Measurements from ENCODE around the gene IRF5.
"Not testable (repeated sequence)": the region's sequence is repeated elsewhere in the genome, so short reads cannot be mapped to it uniquely, and the experiment has no call there.

Gene IRF5

GRCh38 chr7:128968624-128969023 lies 30.9 kb downstream of the IRF5 start:
- DNase-seq (ENCODE audit: low spot score) = no peak

DNA sequence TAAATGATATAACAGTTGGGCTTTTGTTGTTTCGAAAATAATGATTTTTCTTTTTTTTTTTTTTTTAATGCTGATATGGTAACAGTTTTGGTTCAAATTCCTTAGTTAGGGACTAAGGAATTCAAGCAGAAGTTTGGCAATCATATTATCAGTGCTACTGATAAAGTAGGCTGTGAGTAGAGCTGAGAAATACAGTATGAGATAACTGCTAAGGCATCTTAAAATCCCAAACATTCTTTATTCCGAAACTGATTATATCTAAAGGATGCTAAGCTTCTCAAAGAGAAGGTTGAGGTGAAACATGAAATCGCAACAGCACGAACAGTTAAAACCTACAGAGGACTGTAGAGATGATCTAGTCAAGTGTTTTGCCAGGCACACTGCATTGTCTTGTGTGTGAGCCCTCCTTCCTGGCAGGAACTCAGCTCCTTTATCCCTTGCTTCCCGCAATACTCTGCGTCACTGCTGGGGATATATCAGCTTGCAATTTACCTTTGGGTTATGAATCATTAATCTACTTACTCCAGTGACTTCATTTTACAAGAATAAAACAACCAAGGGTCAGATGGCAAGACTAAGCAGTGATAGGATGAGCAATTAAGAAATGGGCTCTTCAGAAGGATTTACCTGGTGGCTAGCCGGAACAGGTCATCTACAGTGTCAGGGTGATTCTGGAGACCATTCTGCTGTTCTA lies 36.7 kb downstream of the IRF5 start:
- DNase-seq (ENCODE audit: low spot score) = no peak

DNA sequence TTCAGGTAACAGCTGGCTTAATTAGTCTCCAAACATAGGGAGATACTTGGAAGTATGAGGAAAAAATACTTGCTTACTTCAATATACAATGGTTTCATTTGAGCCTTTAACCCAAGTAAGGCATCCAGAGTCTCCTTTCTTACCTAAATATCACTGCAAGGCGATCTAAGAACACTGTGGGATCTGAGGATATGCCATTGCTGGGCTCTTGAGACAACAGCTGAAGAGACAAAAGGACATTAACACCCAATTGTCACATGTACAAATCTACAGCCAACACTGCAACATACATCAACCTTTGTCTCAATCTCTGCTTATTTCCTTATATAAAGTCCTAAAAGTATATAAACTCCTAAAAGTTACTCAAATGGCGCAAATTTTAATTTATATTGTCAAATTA lies 44.4 kb downstream of the IRF5 start:
- no peak for DNase-seq (ENCODE audit: low spot score)

DNA sequence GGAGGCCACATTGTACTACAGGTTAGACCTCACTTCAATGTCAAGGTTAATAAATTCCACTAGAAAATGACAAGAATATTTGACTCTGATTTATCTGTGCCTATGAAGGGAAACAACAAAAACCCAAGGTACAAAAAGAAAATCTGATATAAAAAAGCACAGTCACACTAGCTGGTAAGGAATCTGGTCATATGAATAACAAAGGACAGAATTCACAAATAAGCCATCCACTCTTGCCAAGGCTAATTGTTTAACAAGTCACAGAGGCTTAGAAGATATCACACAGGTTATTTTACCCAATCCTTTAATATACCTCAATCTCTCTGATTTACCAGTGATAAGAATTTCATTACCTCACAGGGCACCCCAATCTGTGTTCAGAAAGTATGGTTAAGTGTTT lies 47.9 kb downstream of the IRF5 start:
- DNase-seq (ENCODE audit: low spot score) = no peak

- no peak for DNase-seq (ENCODE audit: low spot score)
Measured at GRCh38 chr7:128986609-128987008, 48.9 kb downstream of the IRF5 start.

- no peak for DNase-seq (ENCODE audit: low spot score)
Measured at GRCh38 chr7:128988372-128988771, 50.6 kb downstream of the IRF5 start.

DNA sequence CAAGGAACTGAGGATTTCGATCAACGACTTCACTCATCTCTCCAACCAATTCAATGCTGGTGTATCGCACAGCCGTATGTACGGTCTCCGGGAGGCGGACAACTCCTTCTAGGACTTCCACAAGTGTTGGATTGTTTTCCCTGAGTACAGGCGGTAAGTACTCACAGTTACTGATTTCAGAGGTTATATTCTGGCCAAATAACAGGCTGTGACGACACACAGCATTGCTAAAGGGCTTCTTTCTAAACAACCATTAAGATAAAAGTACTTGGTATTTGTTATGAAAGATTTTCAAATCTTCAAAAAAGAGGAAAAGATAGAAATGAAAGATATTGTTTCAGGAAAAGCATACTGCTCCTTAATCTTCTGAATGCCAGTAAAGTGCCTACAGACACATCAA lies 52.2 kb downstream of the IRF5 start:
- no peak for DNase-seq (ENCODE audit: low spot score)

- no peak for DNase-seq (ENCODE audit: low spot score)
Measured at GRCh38 chr7:128993419-128993818, 55.7 kb downstream of the IRF5 start.

GRCh38 chr7:128994560-128994959 lies 56.8 kb downstream of the IRF5 start:
- DNase-seq (ENCODE audit: low spot score) = not testable (repeated sequence)

DNA sequence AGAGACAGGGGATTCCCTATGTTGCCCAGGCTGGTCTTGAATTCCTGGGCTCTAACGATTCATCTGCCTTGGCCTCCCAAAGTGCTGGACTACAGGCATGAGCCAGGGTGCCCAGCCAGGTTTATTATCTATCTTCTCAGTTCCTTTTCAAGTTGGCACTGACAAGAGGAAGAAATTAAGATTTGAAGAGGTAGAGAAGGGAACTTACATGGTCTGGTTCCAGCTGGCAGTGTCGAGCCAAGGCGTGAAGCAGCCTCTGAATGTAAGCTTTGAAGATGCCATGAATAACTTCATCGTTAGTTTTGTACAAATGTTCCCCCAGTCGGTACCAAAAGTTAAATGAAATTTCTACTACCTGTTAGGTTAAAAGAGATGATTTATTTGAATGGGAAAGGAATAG lies 59.5 kb downstream of the IRF5 start:
- no peak for DNase-seq (ENCODE audit: low spot score)
